Keratinocyte (primary cell): ENCODE data around the gene NRG2.

Source experiments
- EZH2 ChIP-seq: IDR thresholded peaks from one replicate; pipeline ENCODE4 v1.6.1; 2012; ENCODE audit warnings: inconsistent platforms, mild to moderate bottlenecking, low read length, moderate library complexity
- TF ChIP-seq, protein P1 (sequence below), 3 experiments: IDR thresholded peaks in 1 of 3; conservative IDR thresholded peaks in 1 of 3; optimal IDR thresholded peaks in 1 of 3; 2 replicates in 2 of 3; 3 replicates in 1 of 3; pipeline versions ENCODE3 to v1.5.1; 2011; ENCODE audit warnings: low read length in 3 of 3, mild to moderate bottlenecking in 3 of 3, moderate library complexity in 2 of 3, control low read depth in 1 of 3, inconsistent platforms in 1 of 3; ENCODE audit not compliant: insufficient read depth in 2 of 3; ENCODE audit errors: extremely low read depth in 1 of 3

DNA sequence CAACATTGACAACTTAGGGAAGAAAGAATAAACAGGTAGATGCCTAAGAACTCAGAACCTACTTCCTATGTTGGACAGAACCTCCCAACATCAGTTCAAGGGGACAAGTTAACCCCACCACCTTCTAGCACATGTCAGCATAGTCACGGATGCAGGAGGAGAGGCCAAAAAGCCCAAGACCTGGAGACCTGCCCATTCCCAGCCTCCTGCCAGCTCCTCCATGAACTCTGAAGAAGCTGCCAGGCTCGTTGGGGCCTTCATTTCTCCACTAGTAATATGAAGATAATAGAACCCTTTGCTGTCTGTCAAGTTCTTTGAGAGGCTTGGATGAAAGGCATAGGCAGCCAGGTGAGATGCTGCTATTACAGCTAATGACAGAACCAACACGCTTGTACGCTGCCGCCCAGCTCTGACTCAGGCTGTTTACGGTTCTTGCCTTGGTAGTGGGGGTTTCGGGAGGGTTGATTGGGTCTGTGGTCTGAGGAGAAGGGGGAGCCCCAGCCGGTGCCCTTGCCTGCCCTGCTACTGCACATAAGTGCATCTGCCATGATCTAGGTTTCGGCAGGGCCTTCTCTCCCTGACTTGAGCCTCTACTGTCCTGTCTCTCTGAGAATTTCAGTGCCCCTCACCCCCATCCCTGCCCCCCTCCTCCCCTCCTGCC, 82.2 kb downstream of the NRG2 start:
- TF ChIP-seq, protein P1, sequence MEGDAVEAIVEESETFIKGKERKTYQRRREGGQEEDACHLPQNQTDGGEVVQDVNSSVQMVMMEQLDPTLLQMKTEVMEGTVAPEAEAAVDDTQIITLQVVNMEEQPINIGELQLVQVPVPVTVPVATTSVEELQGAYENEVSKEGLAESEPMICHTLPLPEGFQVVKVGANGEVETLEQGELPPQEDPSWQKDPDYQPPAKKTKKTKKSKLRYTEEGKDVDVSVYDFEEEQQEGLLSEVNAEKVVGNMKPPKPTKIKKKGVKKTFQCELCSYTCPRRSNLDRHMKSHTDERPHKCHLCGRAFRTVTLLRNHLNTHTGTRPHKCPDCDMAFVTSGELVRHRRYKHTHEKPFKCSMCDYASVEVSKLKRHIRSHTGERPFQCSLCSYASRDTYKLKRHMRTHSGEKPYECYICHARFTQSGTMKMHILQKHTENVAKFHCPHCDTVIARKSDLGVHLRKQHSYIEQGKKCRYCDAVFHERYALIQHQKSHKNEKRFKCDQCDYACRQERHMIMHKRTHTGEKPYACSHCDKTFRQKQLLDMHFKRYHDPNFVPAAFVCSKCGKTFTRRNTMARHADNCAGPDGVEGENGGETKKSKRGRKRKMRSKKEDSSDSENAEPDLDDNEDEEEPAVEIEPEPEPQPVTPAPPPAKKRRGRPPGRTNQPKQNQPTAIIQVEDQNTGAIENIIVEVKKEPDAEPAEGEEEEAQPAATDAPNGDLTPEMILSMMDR (optimal IDR thresholded peaks at IDR 0.05 in 1 of 3, IDR thresholded peaks at IDR 0.05 in 1 of 3, conservative IDR thresholded peaks at IDR 0.05 in 1 of 3; ENCODE audit: extremely low read depth in 1 of 3, insufficient read depth in 2 of 3, low read length in 3 of 3) = no peak
- TF ChIP-seq EZH2 = no peak
